ENCODE results near the gene MFSD12.

The MFSD12 gene

DNA sequence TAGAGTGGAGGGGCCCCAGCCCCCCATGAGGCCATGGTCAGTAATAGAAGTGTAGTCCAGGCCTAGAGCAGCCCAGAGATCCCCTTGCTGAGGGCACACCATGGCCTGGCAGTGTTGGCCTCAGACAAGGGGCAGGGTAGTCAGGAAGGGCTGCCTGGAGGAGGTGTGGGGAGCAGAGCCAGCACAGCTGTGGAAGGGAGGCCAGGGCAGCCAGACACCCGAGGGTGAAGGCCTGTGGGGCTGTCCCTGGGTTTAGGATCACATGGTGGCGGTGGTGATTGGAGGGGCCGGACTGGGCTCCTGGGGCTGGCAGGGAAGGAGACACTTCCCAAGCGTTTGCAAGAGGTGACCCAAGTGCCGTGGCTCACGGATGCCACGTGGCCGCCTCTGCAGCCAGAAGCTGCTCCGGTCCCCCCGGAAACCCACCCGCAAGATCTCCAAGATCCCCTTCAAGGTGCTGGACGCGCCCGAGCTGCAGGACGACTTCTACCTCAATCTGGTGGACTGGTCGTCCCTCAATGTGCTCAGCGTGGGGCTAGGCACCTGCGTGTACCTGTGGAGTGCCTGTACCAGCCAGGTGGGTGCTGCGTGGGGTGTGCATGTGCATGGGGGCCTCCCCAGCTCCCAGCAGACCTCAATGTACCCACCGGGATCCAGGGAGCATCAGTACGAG is 30.0 kb downstream of the MFSD12 start:
- Histone ChIP-seq H3K27me3 (no peaks in the 10 kb centered on the region), H3K4me2 (no peak overlapping the region), H3K27ac (no peak overlapping the region), H3K9me3 (no peaks in the 10 kb centered on the region), H3K4me3 (no peak overlapping the region), H3K4me1 (peaks cover 25% of the 10 kb centered on the region), H3K36me3 (peaks cover 85% of the 10 kb centered on the region), H4K20me1 (peaks cover 77% of the 10 kb centered on the region), H3K9ac (no peak overlapping the region)
- TF ChIP-seq Cebpa-rat (IDR thresholded peaks at IDR 0.05), result no peak

DNA sequence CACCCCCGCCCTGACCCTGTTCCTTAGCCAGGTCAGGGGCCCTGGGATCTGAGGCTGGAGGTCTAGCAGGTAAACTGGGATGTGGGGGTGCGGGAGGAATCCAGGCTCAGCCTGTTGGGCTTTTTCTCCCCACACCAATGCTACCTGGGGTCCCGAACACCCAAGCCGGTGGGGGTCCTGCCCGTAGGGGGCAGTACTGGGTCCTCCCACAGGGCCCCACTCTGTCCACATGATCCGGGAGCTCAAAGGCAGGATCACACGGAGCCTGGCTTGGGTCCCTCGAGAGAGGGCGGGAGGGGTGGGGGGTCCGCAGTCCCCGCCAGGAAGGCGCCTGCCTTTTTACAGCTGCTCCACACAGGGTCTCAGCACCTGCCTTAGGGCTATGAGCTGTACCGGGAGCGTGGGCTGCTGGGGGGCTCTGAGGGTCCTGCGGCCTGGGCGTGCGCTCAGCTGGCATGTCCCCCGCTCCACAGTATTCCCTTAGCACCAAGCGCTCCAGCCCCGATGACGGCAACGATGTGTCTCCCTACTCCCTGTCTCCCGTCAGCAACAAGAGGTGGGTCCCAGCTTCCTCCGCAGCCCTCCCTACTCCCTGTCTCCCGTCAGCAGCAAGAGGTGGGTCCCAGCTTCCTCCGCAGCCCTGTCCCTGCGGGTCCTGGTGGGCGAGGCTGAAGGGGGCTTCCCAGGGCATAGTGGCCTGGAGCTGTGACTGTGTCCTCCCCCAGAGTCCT is 30.7 kb downstream of the MFSD12 start:
- H3K4me2 ChIP-seq, result no peak overlapping the region
- peaks cover 85% of the 10 kb centered on the region for H3K36me3 ChIP-seq
- H3K9ac ChIP-seq, result no peak overlapping the region
- no peak overlapping the region for H3K4me3 ChIP-seq
- TF ChIP-seq Cebpa-rat (IDR thresholded peaks at IDR 0.05), result no peak
- peaks cover 32% of the 10 kb centered on the region for H3K4me1 ChIP-seq
- no peaks in the 10 kb centered on the region for H3K27me3 ChIP-seq
- peaks cover 77% of the 10 kb centered on the region for H4K20me1 ChIP-seq
- H3K9me3 ChIP-seq, result no peaks in the 10 kb centered on the region
- no peak overlapping the region for H3K27ac ChIP-seq

DNA sequence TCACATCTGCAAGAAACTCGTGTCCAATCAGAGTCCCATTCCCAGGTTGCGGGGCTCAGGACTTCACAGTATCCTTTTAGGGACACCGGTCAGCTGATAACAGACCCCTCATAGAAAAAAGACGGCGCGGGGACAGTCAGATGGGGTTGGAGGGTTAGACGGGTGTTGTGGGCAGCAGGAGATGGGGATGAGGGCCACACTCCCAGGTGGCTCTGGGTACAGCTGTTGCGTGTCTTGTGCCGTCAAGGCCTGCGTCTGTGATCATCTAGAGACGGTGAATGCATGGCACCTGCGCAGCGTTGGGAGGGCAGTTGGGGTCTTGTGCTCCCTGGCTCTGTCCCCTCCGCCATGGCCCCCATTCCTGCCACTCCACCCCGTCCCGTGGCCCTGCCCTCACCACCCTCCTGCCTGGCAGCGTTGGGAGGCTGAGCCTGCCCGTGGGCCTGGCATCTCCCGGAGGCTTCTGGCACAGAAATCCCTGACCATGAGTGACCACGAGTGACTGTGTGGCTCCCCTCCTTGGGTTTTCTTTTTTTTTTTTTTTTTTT is 32.4 kb downstream of the MFSD12 start:
- H3K9me3 ChIP-seq, result no peaks in the 10 kb centered on the region
- peak overlapping the region; percentile 25; the same call in 1 of the 2 replicates for H3K4me2 ChIP-seq
- H4K20me1 ChIP-seq, result peaks cover 81% of the 10 kb centered on the region
- no peak overlapping the region for H3K4me3 ChIP-seq
- no peak for TF ChIP-seq Cebpa-rat (IDR thresholded peaks at IDR 0.05)
- H3K36me3 ChIP-seq, result peaks cover 83% of the 10 kb centered on the region
- peaks cover 49% of the 10 kb centered on the region for H3K4me1 ChIP-seq
- H3K27ac ChIP-seq, result no peak overlapping the region
- no peaks in the 10 kb centered on the region for H3K27me3 ChIP-seq
- H3K9ac ChIP-seq, result no peak overlapping the region

DNA sequence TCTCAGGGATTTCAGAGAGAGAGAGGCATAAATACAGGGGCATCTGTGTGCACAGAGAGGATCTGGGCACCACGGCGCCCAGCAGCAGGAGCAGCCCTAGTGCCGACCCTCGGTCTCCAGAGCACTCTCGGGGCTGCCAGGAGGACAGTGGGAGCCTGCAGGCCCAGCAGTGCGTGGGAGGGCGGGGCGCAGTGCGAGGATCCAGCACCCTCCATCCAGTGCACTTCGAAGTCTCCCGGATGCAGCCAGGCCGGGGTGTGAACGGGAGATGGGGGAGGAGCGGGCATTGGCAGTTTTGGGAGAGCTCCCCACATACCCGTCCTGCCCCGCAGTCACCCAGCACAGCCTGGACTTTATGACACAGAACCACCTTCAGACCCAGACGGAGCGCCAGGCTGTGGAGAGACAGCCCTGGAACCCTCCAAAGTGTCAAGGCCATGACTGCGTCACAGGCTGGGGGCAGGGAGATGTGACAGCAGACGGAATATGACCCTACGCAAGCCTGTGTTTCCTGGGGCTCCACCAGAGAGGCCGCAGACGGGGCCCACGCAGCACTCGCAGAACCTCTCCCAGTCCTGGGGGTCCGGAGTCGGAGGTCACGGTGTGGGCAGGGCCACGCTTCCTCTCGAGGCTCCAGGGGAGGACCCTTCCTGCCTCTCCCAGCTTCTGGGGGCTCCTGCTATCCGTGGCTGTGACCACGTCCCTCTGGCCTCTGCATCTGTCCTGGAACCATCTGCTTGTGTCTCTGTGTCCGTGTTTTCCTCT is 33.1 kb downstream of the MFSD12 start:
- no peak for TF ChIP-seq Cebpa-rat (IDR thresholded peaks at IDR 0.05)
- H4K20me1 ChIP-seq, result peaks cover 88% of the 10 kb centered on the region
- no peak overlapping the region for H3K4me3 ChIP-seq
- peaks cover 81% of the 10 kb centered on the region for H3K36me3 ChIP-seq
- 0 out of 2 replicates have a peak overlapping the region, but pooled peaks have one; percentile 25 for H3K4me2 ChIP-seq
- H3K27ac ChIP-seq, result no peak overlapping the region
- H3K4me1 ChIP-seq, result peaks cover 56% of the 10 kb centered on the region
- no peaks in the 10 kb centered on the region for H3K9me3 ChIP-seq
- no peaks in the 10 kb centered on the region for H3K27me3 ChIP-seq
- no peak overlapping the region for H3K9ac ChIP-seq

DNA sequence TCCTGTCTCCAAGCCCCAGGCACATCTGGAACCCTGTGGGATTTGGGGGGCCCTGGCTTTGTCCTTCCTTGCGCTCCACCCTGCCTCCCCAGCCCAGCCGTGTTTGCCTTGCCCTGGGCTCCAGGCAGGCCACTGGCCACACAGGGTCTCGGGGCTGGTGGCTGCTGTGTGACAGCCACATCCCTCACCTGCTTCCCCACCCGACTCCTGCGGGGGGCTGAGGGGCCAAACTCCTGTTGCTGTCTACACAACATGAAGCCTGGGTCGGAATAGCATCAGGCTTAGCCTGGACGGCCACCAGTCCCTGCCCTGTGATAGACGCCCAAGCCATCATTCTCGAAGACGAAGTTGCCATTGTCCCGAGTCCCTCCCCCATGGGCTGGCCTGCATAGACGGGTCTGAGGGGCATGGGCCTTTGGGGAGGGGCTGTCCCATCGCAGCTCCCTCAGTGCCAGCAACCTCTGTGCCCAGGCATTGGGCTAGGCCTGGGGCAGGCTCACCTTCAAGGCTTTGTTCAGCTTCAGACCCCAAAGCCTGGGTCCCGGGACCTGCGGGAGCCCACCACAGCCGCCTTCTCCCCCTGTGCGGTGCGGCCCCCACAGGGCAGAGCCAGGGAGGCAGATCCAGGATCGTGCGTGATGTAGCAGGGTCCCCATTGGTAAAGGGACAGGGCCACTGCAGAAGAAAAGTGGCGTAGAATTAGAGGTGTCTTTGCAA is 33.9 kb downstream of the MFSD12 start:
- no peaks in the 10 kb centered on the region for H3K27me3 ChIP-seq
- H3K9me3 ChIP-seq, result no peaks in the 10 kb centered on the region
- peaks cover 76% of the 10 kb centered on the region for H3K36me3 ChIP-seq
- H3K4me3 ChIP-seq, result no peak overlapping the region
- H3K4me2 ChIP-seq, result no peak overlapping the region
- no peak overlapping the region for H3K9ac ChIP-seq
- no peak overlapping the region for H3K27ac ChIP-seq
- H3K4me1 ChIP-seq, result peaks cover 63% of the 10 kb centered on the region
- peaks cover 95% of the 10 kb centered on the region for H4K20me1 ChIP-seq
- no peak for TF ChIP-seq Cebpa-rat (IDR thresholded peaks at IDR 0.05)

- Histone ChIP-seq H3K4me3 (no peak overlapping the region), H3K9me3 (no peaks in the 10 kb centered on the region), H3K27me3 (no peaks in the 10 kb centered on the region), H3K9ac (no peak overlapping the region), H4K20me1 (peaks cover 99% of the 10 kb centered on the region), H3K4me2 (no peak overlapping the region), H3K4me1 (peaks cover 72% of the 10 kb centered on the region), H3K27ac (no peak overlapping the region), H3K36me3 (peaks cover 69% of the 10 kb centered on the region)
- TF ChIP-seq Cebpa-rat (IDR thresholded peaks at IDR 0.05), result no peak
Measured at GRCh38 chr19:3522421-3523360, 34.7 kb downstream of the MFSD12 start.

DNA sequence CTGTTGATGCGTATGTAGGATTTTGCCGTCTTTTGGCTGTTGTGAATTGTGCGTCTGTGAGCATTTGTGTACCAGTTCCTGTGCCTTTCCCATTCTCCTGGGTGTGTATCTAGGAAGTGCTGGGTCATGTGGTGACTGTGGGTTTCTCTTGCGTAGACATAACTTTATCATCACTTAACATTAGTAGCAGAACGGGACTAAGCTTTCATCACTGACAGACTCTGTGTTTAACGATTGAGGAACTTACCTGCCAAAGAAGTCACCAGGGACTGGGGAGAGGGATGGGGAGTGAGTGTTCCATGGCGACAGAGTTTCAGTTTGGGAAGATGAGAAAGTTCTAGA is 36.3 kb downstream of the MFSD12 start:
- Histone ChIP-seq H3K4me2 (peak overlapping the region; percentile 98), H3K27ac (no peak overlapping the region), H4K20me1 (peaks cover 100% of the 10 kb centered on the region), H3K9me3 (no peaks in the 10 kb centered on the region), H3K9ac (no peak overlapping the region), H3K27me3 (no peaks in the 10 kb centered on the region), H3K4me1 (peaks cover 85% of the 10 kb centered on the region), H3K36me3 (peaks cover 53% of the 10 kb centered on the region), H3K4me3 (no peak overlapping the region)
- no peak for TF ChIP-seq Cebpa-rat (IDR thresholded peaks at IDR 0.05)

- H3K9ac ChIP-seq, result no peak overlapping the region
- H3K4me3 ChIP-seq, result peak overlapping the region; percentile 26; the same call in 1 of the 2 replicates
- H3K9me3 ChIP-seq, result no peaks in the 10 kb centered on the region
- H3K4me1 ChIP-seq, result peaks cover 85% of the 10 kb centered on the region
- no peaks in the 10 kb centered on the region for H3K27me3 ChIP-seq
- 0 out of 2 replicates have a peak overlapping the region, but pooled peaks have one; percentile 16 for H3K27ac ChIP-seq
- TF ChIP-seq Cebpa-rat (IDR thresholded peaks at IDR 0.05), result no peak
- H3K4me2 ChIP-seq, result peak overlapping the region; percentile 98
- H3K36me3 ChIP-seq, result peaks cover 48% of the 10 kb centered on the region
- peaks cover 100% of the 10 kb centered on the region for H4K20me1 ChIP-seq
Measured at GRCh38 chr19:3520166-3521103, 37.0 kb downstream of the MFSD12 start.

Data from BLaER1 (cell line).